Neural cell (in vitro differentiated cells): ENCODE measurements around the gene TRMT2A.

Experiments used
- CTCF ChIP-seq: fragments of 450-650 bp; IDR thresholded peaks from 2 replicates; pipeline ENCODE4 v1.5.1; 2014; ENCODE audit warnings: antibody characterized with exemption, mild to moderate bottlenecking, moderate library complexity; ENCODE audit not compliant: poor library complexity, severe bottlenecking
- EP300 ChIP-seq: fragments of 450-650 bp; conservative IDR thresholded peaks from 2 replicates; pipeline ENCODE4 v1.6.1; 2014; ENCODE audit warnings: antibody characterized with exemption, mild to moderate bottlenecking, moderate library complexity; ENCODE audit not compliant: poor library complexity, severe bottlenecking
- EZH2 ChIP-seq: fragments of 200-600, 300-800 bp; shearing (Covaris generic), sonication (generic); IDR thresholded peaks from 2 replicates; pipeline ENCODE4 v1.6.1; 2014; ENCODE audit warnings: antibody characterized with exemption, low read length, borderline replicate concordance, mild to moderate bottlenecking; ENCODE audit not compliant: insufficient read depth, poor library complexity, severe bottlenecking
- MXI1 ChIP-seq: fragments of 450-650 bp; conservative IDR thresholded peaks from 2 replicates; pipeline ENCODE4 v1.6.1; 2014; ENCODE audit warnings: antibody characterized with exemption, mild to moderate bottlenecking; ENCODE audit not compliant: poor library complexity, severe bottlenecking
- POLR2AphosphoS5 ChIP-seq: IDR thresholded peaks from 2 replicates; pipeline ENCODE4 v1.6.1; 2012
- RAD21 ChIP-seq: fragments of 450-650 bp; conservative IDR thresholded peaks from 2 replicates; pipeline ENCODE4 v1.6.1; 2014; ENCODE audit warnings: antibody characterized with exemption, mild to moderate bottlenecking, moderate library complexity
- REST ChIP-seq: IDR thresholded peaks from 2 replicates; pipeline ENCODE4 v1.6.1; 2012; ENCODE audit warnings: borderline replicate concordance
- SMC3 ChIP-seq: fragments of 450-650 bp; conservative IDR thresholded peaks from 2 replicates; pipeline ENCODE4 v1.6.1; 2014; ENCODE audit warnings: antibody characterized with exemption, mild to moderate bottlenecking, moderate library complexity; ENCODE audit not compliant: poor library complexity
- TAF1 ChIP-seq: IDR thresholded peaks from 2 replicates; pipeline ENCODE4 v1.6.1; 2012; ENCODE audit warnings: low read depth

GRCh38 chr22:20128619-20128901 lies 11.5 kb upstream of the TRMT2A start:
- TF ChIP-seq REST = no peak
- TF ChIP-seq EZH2 = no peak
- TF ChIP-seq CTCF = no peak
- TF ChIP-seq EP300 = no peak
- TF ChIP-seq POLR2AphosphoS5 = no peak
- TF ChIP-seq TAF1 = no peak
- TF ChIP-seq SMC3 = no peak
- TF ChIP-seq RAD21 = no peak
- no peak for TF ChIP-seq MXI1
